ENCODE results near the gene CCDC178. TPM values are rescaled to one million over a fixed set of nuclear protein-coding genes. Genes with fewer than 3 reads are reported as not detected.

The CCDC178 gene
- total RNA-seq, 1 donor from 2014 or later: 0.53 TPM

GRCh38 chr18:33101316-33101715 is 339.2 kb downstream of the CCDC178 start:
- Histone ChIP-seq H3K4me3 (ENCODE audit: low read depth, low read length) (no peak overlapping the region), H3K27me3 (ENCODE audit: control insufficient read depth, insufficient read depth, low read length) (no peaks in the 10 kb centered on the region), H3K36me3 (ENCODE audit: control insufficient read depth, insufficient read depth, low read length) (no peaks in the 10 kb centered on the region)
- no peak for DNase-seq (ENCODE audit: low read depth)
- TF ChIP-seq CTCF (IDR thresholded peaks at IDR 0.05; ENCODE audit: insufficient read depth, low read length, severe bottlenecking): no peak
- FAIRE-seq: no peak

- H3K27me3 ChIP-seq (ENCODE audit: control insufficient read depth, insufficient read depth, low read length): no peaks in the 10 kb centered on the region
- FAIRE-seq (no peak), DNase-seq (ENCODE audit: low read depth) (no peak)
- H3K4me3 ChIP-seq (ENCODE audit: low read depth, low read length): no peak overlapping the region
- no peaks in the 10 kb centered on the region for H3K36me3 ChIP-seq (ENCODE audit: control insufficient read depth, insufficient read depth, low read length)
- TF ChIP-seq CTCF (IDR thresholded peaks at IDR 0.05; ENCODE audit: insufficient read depth, low read length, severe bottlenecking): no peak
Measured at GRCh38 chr18:33099626-33100025, 340.9 kb downstream of the CCDC178 start.

- peak; percentile 10 for DNase-seq (ENCODE audit: low read depth)
- H3K4me3 ChIP-seq (ENCODE audit: low read depth, low read length): no peak overlapping the region
- TF ChIP-seq CTCF (IDR thresholded peaks at IDR 0.05; ENCODE audit: insufficient read depth, low read length, severe bottlenecking): no peak
- H3K27me3 ChIP-seq (ENCODE audit: control insufficient read depth, insufficient read depth, low read length): no peaks in the 10 kb centered on the region
- no peak for FAIRE-seq
- H3K36me3 ChIP-seq (ENCODE audit: control insufficient read depth, insufficient read depth, low read length): no peaks in the 10 kb centered on the region
Measured at GRCh38 chr18:33097126-33097525, 343.4 kb downstream of the CCDC178 start.

DNA sequence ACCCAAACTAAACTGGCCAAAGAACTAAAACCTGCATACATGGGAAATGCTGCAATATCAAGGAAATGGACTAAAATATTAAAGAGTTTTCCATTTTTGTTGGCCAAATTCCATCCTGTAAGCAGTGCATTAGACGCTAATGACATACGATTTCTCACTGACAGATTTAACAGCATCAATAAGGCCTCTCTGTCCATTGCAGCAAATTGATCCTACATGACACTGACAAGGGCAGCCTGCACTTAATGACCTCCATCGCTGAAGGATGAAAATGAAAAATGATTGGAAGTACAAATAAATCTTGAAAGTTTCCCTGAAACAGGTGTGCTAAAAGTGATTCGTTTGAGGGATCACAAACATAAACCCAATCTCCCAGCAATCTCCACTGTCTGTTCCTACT is 350.1 kb downstream of the CCDC178 start:
- DNase-seq (ENCODE audit: low read depth): no peak
- no peak for FAIRE-seq
- TF ChIP-seq CTCF (IDR thresholded peaks at IDR 0.05; ENCODE audit: insufficient read depth, low read length, severe bottlenecking): no peak
- Histone ChIP-seq H3K27me3 (ENCODE audit: control insufficient read depth, insufficient read depth, low read length) (no peaks in the 10 kb centered on the region), H3K4me3 (ENCODE audit: low read depth, low read length) (no peak overlapping the region), H3K36me3 (ENCODE audit: control insufficient read depth, insufficient read depth, low read length) (no peaks in the 10 kb centered on the region)

DNA sequence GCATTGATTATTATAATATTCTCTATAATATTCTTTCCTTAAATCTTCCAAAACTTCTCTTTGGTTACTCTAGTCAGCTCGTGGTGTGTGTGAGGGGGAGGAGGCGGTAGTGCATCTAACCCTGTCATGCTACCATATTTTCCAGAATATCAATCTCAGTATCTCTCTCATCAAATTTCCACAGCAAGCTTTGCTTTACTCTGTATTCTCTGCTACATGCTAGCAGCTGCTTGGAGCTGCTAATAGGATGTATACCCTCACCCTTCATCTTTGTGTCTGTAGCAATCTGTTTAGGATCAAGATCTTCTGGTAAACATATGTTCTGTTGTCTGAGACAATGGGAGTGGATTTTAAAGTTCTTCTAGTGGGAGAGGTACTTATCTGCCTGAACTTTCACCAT is 363.9 kb downstream of the CCDC178 start:
- DNase-seq (ENCODE audit: low read depth) (no peak), FAIRE-seq (no peak)
- Histone ChIP-seq H3K36me3 (ENCODE audit: control insufficient read depth, insufficient read depth, low read length) (no peaks in the 10 kb centered on the region), H3K4me3 (ENCODE audit: low read depth, low read length) (no peak overlapping the region), H3K27me3 (ENCODE audit: control insufficient read depth, insufficient read depth, low read length) (no peaks in the 10 kb centered on the region)
- no peak for TF ChIP-seq CTCF (IDR thresholded peaks at IDR 0.05; ENCODE audit: insufficient read depth, low read length, severe bottlenecking)

- Histone ChIP-seq H3K27me3 (ENCODE audit: control insufficient read depth, insufficient read depth, low read length) (no peaks in the 10 kb centered on the region), H3K4me3 (ENCODE audit: low read depth, low read length) (no peak overlapping the region), H3K36me3 (ENCODE audit: control insufficient read depth, insufficient read depth, low read length) (no peaks in the 10 kb centered on the region)
- no peak for TF ChIP-seq CTCF (IDR thresholded peaks at IDR 0.05; ENCODE audit: insufficient read depth, low read length, severe bottlenecking)
- no peak for DNase-seq (ENCODE audit: low read depth)
- FAIRE-seq: no peak
Measured at GRCh38 chr18:33074125-33074524, 366.4 kb downstream of the CCDC178 start.
